GM12878 (cell line): ENCODE results near the gene BAK1. TPM values are rescaled to one million over a fixed set of nuclear protein-coding genes. Genes with fewer than 3 reads are reported as not detected.

Experiments
- ATAC-seq: fragments of 200-7000 bp; cut with Tn5 transposase; 3 replicates; pipeline ENCODE4 v1.9.1; 2020; ENCODE audit warnings: mild to moderate bottlenecking, moderate library complexity
- BruUV-seq: library from RNA; stranded (reverse); fragments of 400-500 nt; replicated peaks from 2 replicates; lab custom pipeline; 2021; lab: Mats Ljungman, UMichigan
- CTCF ChIA-PET: fragments of 300-600 bp; sonication (Branson Sonifier 250); formaldehyde crosslinking; extraction: SDS; loops from one replicate; lab custom pipeline; 2021; ENCODE audit warnings: inconsistent platforms; lab: Yijun Ruan, JAX
- POLR2A ChIA-PET: fragments of 350-600 bp; formaldehyde crosslinking; extraction: SDS; loops from one replicate; lab custom pipeline; 2021; ENCODE audit warnings: inconsistent platforms; lab: Charles Lee
- RAD21 ChIA-PET: fragments of 300-600 bp; sonication (Branson Sonifier 250); formaldehyde crosslinking; loops from one replicate; lab custom pipeline; 2023; ENCODE audit warnings: antibody characterized with exemption; ENCODE audit not compliant: unreplicated experiment; lab: Charles Lee
- SMC1A ChIA-PET: fragments of 300-600 bp; sonication (Branson Sonifier 250); formaldehyde crosslinking; loops from one replicate; lab custom pipeline; 2023; ENCODE audit not compliant: unreplicated experiment, uncharacterized antibody; lab: Charles Lee
- DNase-seq: peaks from one replicate; pipeline ENCODE4 v3.0.0-alpha.2; 2011; ENCODE audit warnings: low read depth, low spot score
- FAIRE-seq: peaks from 3 replicates; lab custom pipeline; 2011; peaks lifted over from hg19 to GRCh38; lab: Jason Lieb, UNC
- H2AFZ ChIP-seq: 2 replicates; pipeline ENCODE4 v1.6.0; 2011; ENCODE audit warnings: low read depth, low read length, control low read depth; ENCODE audit not compliant: control insufficient read depth
- H3K27ac ChIP-seq: 2 replicates; pipeline ENCODE4 v1.5.1; 2011; ENCODE audit warnings: control low read depth; ENCODE audit not compliant: control insufficient read depth, insufficient read depth
- H3K27me3 ChIP-seq, 2 experiments: replicated peaks in 1 of 2; 2 replicates each; pipeline versions ENCODE4 v1.6.0 to v1.6.1; 2011; ENCODE audit warnings: low read length in 1 of 2; ENCODE audit not compliant: control insufficient read depth in 2 of 2, insufficient read depth in 2 of 2
- H3K36me3 ChIP-seq, 2 experiments: 2 replicates each; pipeline ENCODE4 v1.5.1; 2011; ENCODE audit warnings: low read length in 1 of 2; ENCODE audit not compliant: control insufficient read depth in 2 of 2, insufficient read depth in 2 of 2
- H3K4me1 ChIP-seq: 2 replicates; pipeline ENCODE4 v1.6.1; 2011; ENCODE audit warnings: mild to moderate bottlenecking, low read length, moderate library complexity, mixed read lengths; ENCODE audit not compliant: control insufficient read depth, insufficient read depth
- H3K4me2 ChIP-seq: 2 replicates; pipeline ENCODE4 v1.6.0; 2011; ENCODE audit warnings: control low read depth; ENCODE audit not compliant: control insufficient read depth, insufficient read depth
- H3K4me3 ChIP-seq: fragments of 200-600 bp; sonication (generic); 2 replicates; pipeline ENCODE4 v1.5.1; 2016
- H3K79me2 ChIP-seq: 2 replicates; pipeline ENCODE4 v1.6.0; 2011; ENCODE audit warnings: low read length; ENCODE audit not compliant: control insufficient read depth, insufficient read depth
- H3K9ac ChIP-seq: 2 replicates; pipeline ENCODE4 v1.8.0; 2011; ENCODE audit warnings: low read length, control low read depth, mixed read lengths; ENCODE audit not compliant: control insufficient read depth, insufficient read depth
- H3K9me3 ChIP-seq: replicated peaks from 3 replicates; pipeline ENCODE4 v1.5.1; 2011; ENCODE audit warnings: mild to moderate bottlenecking, low read length; ENCODE audit not compliant: control insufficient read depth, insufficient read depth
- H4K20me1 ChIP-seq: 2 replicates; pipeline ENCODE4 v1.6.0; 2011; ENCODE audit not compliant: control insufficient read depth, insufficient read depth
- EED ChIP-seq: sonication (generic); IDR thresholded peaks from 2 replicates; pipeline ENCODE4 v1.6.1; 2016; ENCODE audit warnings: antibody characterized with exemption, low read depth
- ETV6 ChIP-seq, 2 experiments: fragments of 450-650 bp in 1 of 2; IDR thresholded peaks in 1 of 2; conservative IDR thresholded peaks in 1 of 2; 2 replicates each; pipeline ENCODE4 v1.6.1; 2014; ENCODE audit warnings: antibody characterized with exemption in 1 of 2, borderline replicate concordance in 1 of 2, low read depth in 1 of 2, mild to moderate bottlenecking in 1 of 2, moderate library complexity in 1 of 2
- IKZF2 ChIP-seq, 2 experiments: fragments of 450-650 bp; IDR thresholded peaks; 2 replicates each; pipeline ENCODE4 v1.6.1; 2017; ENCODE audit warnings: mild to moderate bottlenecking in 2 of 2, moderate library complexity in 2 of 2
- LARP7 ChIP-seq: fragments of 450-650 bp; IDR thresholded peaks from 2 replicates; pipeline ENCODE4 v1.6.1; 2017; ENCODE audit warnings: mild to moderate bottlenecking
- MEF2B ChIP-seq: fragments of 450-650 bp; IDR thresholded peaks from 2 replicates; pipeline ENCODE4 v1.6.1; 2018; ENCODE audit warnings: mild to moderate bottlenecking, moderate library complexity; ENCODE audit not compliant: partially characterized antibody, poor library complexity, severe bottlenecking
- NFYB ChIP-seq: IDR thresholded peaks from 2 replicates; pipeline ENCODE4 v1.6.1; 2011; ENCODE audit warnings: low read depth, mild to moderate bottlenecking, low read length, improper control_type of control experiment, moderate library complexity; ENCODE audit not compliant: insufficient read depth
- PAX5 ChIP-seq: IDR thresholded peaks from 2 replicates; pipeline ENCODE4 v1.6.1; 2011; ENCODE audit warnings: low read depth, low read length, borderline replicate concordance
- POLR2AphosphoS2 ChIP-seq: IDR thresholded peaks from 2 replicates; pipeline ENCODE4 v1.6.1; 2011; ENCODE audit warnings: low read depth, mild to moderate bottlenecking, low read length, improper control_type of control experiment, moderate library complexity
- TCF12 ChIP-seq: IDR thresholded peaks from 2 replicates; pipeline ENCODE4 v1.6.1; 2011; ENCODE audit warnings: low read depth, mild to moderate bottlenecking, low read length
- ZBED1 ChIP-seq: IDR thresholded peaks from 2 replicates; pipeline ENCODE4 v1.6.1; 2016; ENCODE audit warnings: borderline replicate concordance
- ZNF207 ChIP-seq: fragments of 450-650 bp; IDR thresholded peaks from 2 replicates; pipeline ENCODE4 v1.6.1; 2014; ENCODE audit warnings: antibody characterized with exemption, mild to moderate bottlenecking, borderline replicate concordance
- ZNF217 ChIP-seq: fragments of 450-650 bp; IDR thresholded peaks from 2 replicates; pipeline ENCODE4 v1.6.1; 2017; ENCODE audit warnings: antibody characterized with exemption, mild to moderate bottlenecking
- WGBS: methylation state at CpG from one replicate; pipeline ENCODE4 v1.1.6; 2016; ENCODE audit warnings: low lambda C conversion rate; ENCODE audit not compliant: insufficient replicate concordance, insufficient coverage; ENCODE audit errors: missing lambda C conversion rate; 5-methylcytosine and 5-hydroxymethylcytosine counted together
- in situ Hi-C: fragments of 300-500 bp; cut with MboI; formaldehyde crosslinking; loops from 9 replicates; pipeline ENCODE4 v1.14.3; 2018; ENCODE audit warnings: mixed read lengths
- intact Hi-C: fragments of 100-400 bp; cut with micrococcal nuclease; formaldehyde crosslinking; loops from one replicate; pipeline ENCODE4 v1.14.2; 2022; ENCODE audit not compliant: unreplicated experiment
- polyA plus RNA-seq, 11 experiments: library from polyadenylated mRNA; depleted of rRNA in 4 of 11; unstranded in 6 of 11; stranded (reverse) in 5 of 11; fragments of >200 nt; fragmentation: Nextera tagmentation in 4 of 11; fragmentation: Illumina TruSeq in 1 of 11; extraction: Ambion mirVana in 4 of 11; extraction: Trizol in 1 of 11; gene quantifications; 1 replicate in 1 of 11; 2 replicates in 10 of 11; pipeline versions ENCODE4 v1.2.1 to v1.2.3, GENCODE V29; 2011 to 2016; ENCODE audit warnings: inconsistent platforms in 2 of 11, missing spikeins in 2 of 11, low read depth in 1 of 11
- total RNA-seq, 4 experiments: library from RNA; depleted of rRNA in 3 of 4; stranded (reverse); fragments of >200 nt in 3 of 4; fragmentation: Illumina TruSeq in 1 of 4; extraction: Trizol in 1 of 4; gene quantifications; 2 replicates each; pipeline versions ENCODE4 v1.2.1 to v1.2.3, GENCODE V29; 2013 to 2021

The BAK1 gene
- total and polyA plus RNA-seq, 10 of the 15 experiments (the other 5 are each of a cell fraction or from before 2014, with no cell fraction given), result 6.3 to 65.8 (median 29.6) TPM

- TF ChIP-seq POLR2AphosphoS2, result no peak
- peak; percentile 97 for TF ChIP-seq PAX5
- TF ChIP-seq ZNF217, result no peak
- no peak; the same call in 1 of the 2 replicates for TF ChIP-seq ZBED1
- no peak for TF ChIP-seq MEF2B
Measured at GRCh38 chr6:33592595-33593413, 12.7 kb upstream of the BAK1 start (continued).

- H4K20me1 ChIP-seq, result no peaks in the 10 kb centered on the region
- no peak for DNase-seq
- H3K4me3 ChIP-seq, result no peak overlapping the region
- no peaks in the 10 kb centered on the region for H3K27me3 ChIP-seq
- H3K9ac ChIP-seq, result no peak overlapping the region
- in situ Hi-C loops (no loop called here), intact Hi-C loops (no loop called here)
- 17% methylated on average over 7 of the region's 7 CpGs for WGBS
- H3K27ac ChIP-seq, result peak overlapping the region; percentile 17; the same call in 1 of the 2 replicates
- no peak for ATAC-seq
- TF ChIP-seq ETV6 (conservative IDR thresholded peaks at IDR 0.05 in 1 of 2, IDR thresholded peaks at IDR 0.05 in 1 of 2; ENCODE audit: borderline replicate concordance in 1 of 2, low read depth in 1 of 2) (0 out of 4 replicates have a peak, but pooled peaks of 1 of the 2 experiments have one; percentile 39), TCF12 (no peak), ZNF207 (no peak), LARP7 (no peak), IKZF2 (IDR thresholded peaks at IDR 0.05) (peak in 1 of 2 experiments; percentile 59; a peak in 3 of 4 replicates), EED (peak; percentile 52; the same call in 1 of the 2 replicates), NFYB (no peak)
- H2AFZ ChIP-seq, result peak overlapping the region; percentile 46
- ChIA-PET CTCF (interaction anchor here (0.8 to 8.1 kb wide), 6 partner anchors 15 to 204 kb away, joined by 3 to 92 read pairs (median 6); no protein-coding TSS in a partner anchor), RAD21 (interaction anchor here (0.9 to 2.6 kb wide), 3 partner anchors 15 to 108 kb away, joined by 5 to 19 read pairs (median 13); partner anchors contain the start of gene ITPR3), POLR2A (interaction anchor here (0.6 to 2.2 kb wide), 5 partner anchors 15 to 1267 kb away, joined by 3 to 11 read pairs (median 4); partner anchors contain the start of gene ITPR3), SMC1A (interaction anchor here (0.7 to 2.9 kb wide), 8 partner anchors 14 to 131 kb away, joined by 3 to 33 read pairs (median 4); partner anchors contain the start of gene ITPR3)
- no peak for FAIRE-seq
- peak overlapping the region; percentile 98 for H3K4me2 ChIP-seq
- no peaks in the 10 kb centered on the region for H3K9me3 ChIP-seq
- no TSS peak for BruUV-seq
- no peaks in the 10 kb centered on the region for H3K79me2 ChIP-seq
- H3K36me3 ChIP-seq, result no peaks in the 10 kb centered on the region
- peaks cover 44% of the 10 kb centered on the region for H3K4me1 ChIP-seq
Measured at GRCh38 chr6:33592280-33592594, 12.2 kb upstream of the BAK1 start.
